GM12878 (cell line): Measurements from ENCODE around the gene HUWE1. TPM values are rescaled to one million over a fixed set of nuclear protein-coding genes. Genes with fewer than 3 reads are reported as not detected.

Experiments used
- ATAC-seq: fragments of 200-7000 bp; cut with Tn5 transposase; 3 replicates; pipeline ENCODE4 v1.9.1; 2020; ENCODE audit warnings: mild to moderate bottlenecking, moderate library complexity
- BruUV-seq: library from RNA; stranded (reverse); fragments of 400-500 nt; replicated peaks from 2 replicates; lab custom pipeline; 2021; lab: Mats Ljungman, UMichigan
- CTCF ChIA-PET: fragments of 300-600 bp; sonication (Branson Sonifier 250); formaldehyde crosslinking; extraction: SDS; loops from one replicate; lab custom pipeline; 2021; ENCODE audit warnings: inconsistent platforms; lab: Yijun Ruan, JAX
- POLR2A ChIA-PET: fragments of 350-600 bp; formaldehyde crosslinking; extraction: SDS; loops from one replicate; lab custom pipeline; 2021; ENCODE audit warnings: inconsistent platforms; lab: Charles Lee
- RAD21 ChIA-PET: fragments of 300-600 bp; sonication (Branson Sonifier 250); formaldehyde crosslinking; loops from one replicate; lab custom pipeline; 2023; ENCODE audit warnings: antibody characterized with exemption; ENCODE audit not compliant: unreplicated experiment; lab: Charles Lee
- SMC1A ChIA-PET: fragments of 300-600 bp; sonication (Branson Sonifier 250); formaldehyde crosslinking; loops from one replicate; lab custom pipeline; 2023; ENCODE audit not compliant: unreplicated experiment, uncharacterized antibody; lab: Charles Lee
- DNase-seq: peaks from one replicate; pipeline ENCODE4 v3.0.0-alpha.2; 2011; ENCODE audit warnings: low read depth, low spot score
- FAIRE-seq: peaks from 3 replicates; lab custom pipeline; 2011; peaks lifted over from hg19 to GRCh38; lab: Jason Lieb, UNC
- H2AFZ ChIP-seq: 2 replicates; pipeline ENCODE4 v1.6.0; 2011; ENCODE audit warnings: low read depth, low read length, control low read depth; ENCODE audit not compliant: control insufficient read depth
- H3K27ac ChIP-seq: 2 replicates; pipeline ENCODE4 v1.5.1; 2011; ENCODE audit warnings: control low read depth; ENCODE audit not compliant: control insufficient read depth, insufficient read depth
- H3K27me3 ChIP-seq, 2 experiments: replicated peaks in 1 of 2; 2 replicates each; pipeline versions ENCODE4 v1.6.0 to v1.6.1; 2011; ENCODE audit warnings: low read length in 1 of 2; ENCODE audit not compliant: control insufficient read depth in 2 of 2, insufficient read depth in 2 of 2
- H3K36me3 ChIP-seq, 2 experiments: 2 replicates each; pipeline ENCODE4 v1.5.1; 2011; ENCODE audit warnings: low read length in 1 of 2; ENCODE audit not compliant: control insufficient read depth in 2 of 2, insufficient read depth in 2 of 2
- H3K4me1 ChIP-seq: 2 replicates; pipeline ENCODE4 v1.6.1; 2011; ENCODE audit warnings: mild to moderate bottlenecking, low read length, moderate library complexity, mixed read lengths; ENCODE audit not compliant: control insufficient read depth, insufficient read depth
- H3K4me2 ChIP-seq: 2 replicates; pipeline ENCODE4 v1.6.0; 2011; ENCODE audit warnings: control low read depth; ENCODE audit not compliant: control insufficient read depth, insufficient read depth
- H3K4me3 ChIP-seq: fragments of 200-600 bp; sonication (generic); 2 replicates; pipeline ENCODE4 v1.5.1; 2016
- H3K79me2 ChIP-seq: 2 replicates; pipeline ENCODE4 v1.6.0; 2011; ENCODE audit warnings: low read length; ENCODE audit not compliant: control insufficient read depth, insufficient read depth
- H3K9ac ChIP-seq: 2 replicates; pipeline ENCODE4 v1.8.0; 2011; ENCODE audit warnings: low read length, control low read depth, mixed read lengths; ENCODE audit not compliant: control insufficient read depth, insufficient read depth
- H3K9me3 ChIP-seq: replicated peaks from 3 replicates; pipeline ENCODE4 v1.5.1; 2011; ENCODE audit warnings: mild to moderate bottlenecking, low read length; ENCODE audit not compliant: control insufficient read depth, insufficient read depth
- H4K20me1 ChIP-seq: 2 replicates; pipeline ENCODE4 v1.6.0; 2011; ENCODE audit not compliant: control insufficient read depth, insufficient read depth
- BACH1 ChIP-seq: fragments of 450-650 bp; IDR thresholded peaks from 2 replicates; pipeline ENCODE4 v1.6.1; 2017; ENCODE audit warnings: mild to moderate bottlenecking, borderline replicate concordance
- FOXM1 ChIP-seq: IDR thresholded peaks from 2 replicates; pipeline ENCODE4 v1.6.1; 2012; ENCODE audit warnings: low read depth, mild to moderate bottlenecking, inconsistent platforms, low read length, moderate library complexity
- GABPA ChIP-seq: IDR thresholded peaks from 2 replicates; pipeline ENCODE4 v1.6.1; 2014; ENCODE audit warnings: antibody characterized with exemption, low read depth, mild to moderate bottlenecking, inconsistent platforms
- IRF4 ChIP-seq: IDR thresholded peaks from 2 replicates; pipeline ENCODE4 v1.6.1; 2011; ENCODE audit warnings: low read depth, low read length
- POLR2A ChIP-seq: IDR thresholded peaks from 2 replicates; pipeline ENCODE4 v1.6.1; 2011; ENCODE audit warnings: low read depth, mild to moderate bottlenecking, low read length
- ZNF592 ChIP-seq: fragments of 450-650 bp; IDR thresholded peaks from 2 replicates; pipeline ENCODE4 v1.6.1; 2017; ENCODE audit warnings: mild to moderate bottlenecking, moderate library complexity
- WGBS: methylation state at CpG from one replicate; pipeline ENCODE4 v1.1.6; 2016; ENCODE audit warnings: low lambda C conversion rate; ENCODE audit not compliant: insufficient replicate concordance, insufficient coverage; ENCODE audit errors: missing lambda C conversion rate; 5-methylcytosine and 5-hydroxymethylcytosine counted together
- in situ Hi-C: fragments of 300-500 bp; cut with MboI; formaldehyde crosslinking; loops from 9 replicates; pipeline ENCODE4 v1.14.3; 2018; ENCODE audit warnings: mixed read lengths
- intact Hi-C: fragments of 100-400 bp; cut with micrococcal nuclease; formaldehyde crosslinking; loops from one replicate; pipeline ENCODE4 v1.14.2; 2022; ENCODE audit not compliant: unreplicated experiment
- polyA plus RNA-seq, 11 experiments: library from polyadenylated mRNA; depleted of rRNA in 4 of 11; unstranded in 6 of 11; stranded (reverse) in 5 of 11; fragments of >200 nt; fragmentation: Nextera tagmentation in 4 of 11; fragmentation: Illumina TruSeq in 1 of 11; extraction: Ambion mirVana in 4 of 11; extraction: Trizol in 1 of 11; gene quantifications; 1 replicate in 1 of 11; 2 replicates in 10 of 11; pipeline versions ENCODE4 v1.2.1 to v1.2.3, GENCODE V29; 2011 to 2016; ENCODE audit warnings: inconsistent platforms in 2 of 11, missing spikeins in 2 of 11, low read depth in 1 of 11
- total RNA-seq, 4 experiments: library from RNA; depleted of rRNA in 3 of 4; stranded (reverse); fragments of >200 nt in 3 of 4; fragmentation: Illumina TruSeq in 1 of 4; extraction: Trizol in 1 of 4; gene quantifications; 2 replicates each; pipeline versions ENCODE4 v1.2.1 to v1.2.3, GENCODE V29; 2013 to 2021

Gene HUWE1
- total and polyA plus RNA-seq, 10 of the 15 experiments (the other 5 are each of a cell fraction or from before 2014, with no cell fraction given): 35.9 to 280 (median 100) TPM

- TF ChIP-seq ZNF592 (peak; percentile 64; the same call in 1 of the 2 replicates), FOXM1 (peak; percentile 28; the same call in 1 of the 2 replicates)
These were observed 31.6 kb upstream of the HUWE1 start (continued) for GRCh38 chrX:53718073-53718472.

GRCh38 chrX:53717205-53717604 lies 30.7 kb upstream of the HUWE1 start:
- SMC1A ChIA-PET: interaction anchor here (0.7 to 7.6 kb wide), 14 partner anchors 12 to 114 kb away, joined by 3 to 75 read pairs (median 6); partner anchors contain the start of gene HUWE1
- BruUV-seq: no TSS peak
- CTCF ChIA-PET: interaction anchor here (0.9 to 5.2 kb wide), 7 partner anchors 10 to 113 kb away, joined by 3 to 41 read pairs (median 6); partner anchors contain the start of gene HUWE1
- no peaks in the 10 kb centered on the region for H3K27me3 ChIP-seq
- no peak overlapping the region for H3K4me3 ChIP-seq
- H3K79me2 ChIP-seq: peaks cover 18% of the 10 kb centered on the region
- FAIRE-seq: peak; percentile 65
- RAD21 ChIA-PET: interaction anchor here (1.0 to 4.4 kb wide), 7 partner anchors 13 to 51 kb away, joined by 3 to 51 read pairs (median 7); partner anchors contain the start of gene HUWE1
- peaks cover 19% of the 10 kb centered on the region for H3K4me1 ChIP-seq
- peak overlapping the region; percentile 73 for H3K9ac ChIP-seq
- POLR2A ChIA-PET: interaction anchor here (0.8 to 8.7 kb wide), 7 partner anchors 10 to 112 kb away, joined by 3 to 133 read pairs (median 3); partner anchors contain the start of gene HUWE1
- in situ Hi-C loops (no loop called here), intact Hi-C loops (loop anchor here (5.0 kb wide), 1 partner anchor 50 kb away; no protein-coding TSS in a partner anchor)
- H4K20me1 ChIP-seq: no peaks in the 10 kb centered on the region
- TF ChIP-seq IRF4 (no peak), ZNF592 (peak; percentile 27; the same call in 1 of the 2 replicates), GABPA (no peak), POLR2A (no peak), BACH1 (0 out of 2 replicates have a peak, but pooled peaks have one; percentile 17)
- H3K27ac ChIP-seq: peak overlapping the region; percentile 84
- H3K36me3 ChIP-seq: no peaks in the 10 kb centered on the region
- H3K9me3 ChIP-seq: no peaks in the 10 kb centered on the region; the same call in 2 of the 3 replicates
- ATAC-seq: peak; percentile 5
- H2AFZ ChIP-seq: no peak overlapping the region
- WGBS: 3% methylated on average over 2 of the region's 2 CpGs
- DNase-seq: peak; percentile 50
- H3K4me2 ChIP-seq: peak overlapping the region; percentile 64; the same call in 1 of the 2 replicates
